T-cell (primary cell): ENCODE results near the gene ECHS1. TPM values are rescaled to one million over a fixed set of nuclear protein-coding genes. Genes with fewer than 3 reads are reported as not detected.
A peak's percentile ranks its signal among the peaks of the same experiment; 100 is the strongest.

ENCODE experiments used
- ATAC-seq, 4 experiments: fragments of 200-7000 bp in 3 of 4; fragments of 150-1000 bp in 1 of 4; cut with Tn5 transposase; replicated peaks in 1 of 4; 1 replicate in 3 of 4; 2 replicates in 1 of 4; pipeline ENCODE4 v1.10.0; 2021; ENCODE audit warnings: moderate library complexity in 3 of 4, mild to moderate bottlenecking in 2 of 4, moderate number of reproducible peaks in 1 of 4
- CTCF ChIA-PET, 2 donors: fragments of 300-600 bp; sonication (Branson Sonifier 250); formaldehyde crosslinking; loops; one replicate each; lab custom pipeline; 2022; ENCODE audit warnings: antibody characterized with exemption in 2 of 2; lab: Charles Lee
- POLR2A ChIA-PET, 2 donors: fragments of 300-600 bp; sonication (Branson Sonifier 250); formaldehyde crosslinking; loops; one replicate each; lab custom pipeline; 2022; ENCODE audit warnings: antibody characterized with exemption in 2 of 2; lab: Charles Lee
- DNase-seq, 35 experiments: peaks; one replicate each; pipeline versions ENCODE4 v3.0.0 to v3.0.0-alpha.2; 2013 to 2023
- H3K27ac ChIP-seq: one replicate; pipeline ENCODE4 v1.5.1; 2013; ENCODE audit warnings: low read length
- H3K27me3 ChIP-seq, 2 experiments: replicated peaks in 1 of 2; 1 replicate in 1 of 2; 2 replicates in 1 of 2; pipeline versions ENCODE4 v1.6.1 to v1.7.0; 2013; ENCODE audit warnings: low read length in 1 of 2, mixed read lengths in 1 of 2; ENCODE audit not compliant: control insufficient read depth in 2 of 2, insufficient read depth in 2 of 2; ENCODE audit errors: extremely low read depth in 1 of 2
- H3K36me3 ChIP-seq, 2 donors: 1 replicate in 1 of 2; 2 replicates in 1 of 2; pipeline versions ENCODE4 v1.6.1 to v1.7.0; 2013; ENCODE audit warnings: low read length in 1 of 2; ENCODE audit not compliant: control insufficient read depth in 2 of 2, insufficient read depth in 1 of 2; ENCODE audit errors: extremely low read depth in 1 of 2
- H3K4me1 ChIP-seq, 2 experiments: 1 replicate in 1 of 2; 2 replicates in 1 of 2; pipeline versions ENCODE4 v1.6.1 to v1.7.0; 2013; ENCODE audit warnings: low read length in 2 of 2, mixed read lengths in 1 of 2; ENCODE audit not compliant: insufficient read depth in 2 of 2, control insufficient read depth in 1 of 2; ENCODE audit errors: extremely low read depth in 1 of 2
- H3K4me3 ChIP-seq, 2 donors: 1 replicate in 1 of 2; 2 replicates in 1 of 2; pipeline versions ENCODE4 v1.5.1 to v1.7.0; 2013; ENCODE audit warnings: mild to moderate bottlenecking in 2 of 2, low read length in 1 of 2, moderate library complexity in 1 of 2; ENCODE audit not compliant: control insufficient read depth in 1 of 2; ENCODE audit errors: extremely low read depth in 1 of 2
- H3K9me3 ChIP-seq: 2 replicates; pipeline ENCODE4 v1.7.0; 2013
- H3K27ac Mint-ChIP-seq, 2 donors: one replicate each; pipeline ENCODE4 v1.8.0; 2020 to 2021; ENCODE audit warnings: mild to moderate bottlenecking in 2 of 2, mixed read lengths in 2 of 2
- H3K27me3 Mint-ChIP-seq, 2 donors: one replicate each; pipeline ENCODE4 v1.8.0; 2021 to 2022; ENCODE audit warnings: mixed read lengths in 2 of 2
- H3K36me3 Mint-ChIP-seq: one replicate; pipeline ENCODE4 v1.8.0; 2021; ENCODE audit warnings: mixed read lengths
- H3K4me1 Mint-ChIP-seq, 3 donors: one replicate each; pipeline ENCODE4 v1.8.0; 2020 to 2022; ENCODE audit warnings: mixed read lengths in 3 of 3, mild to moderate bottlenecking in 1 of 3
- H3K4me3 Mint-ChIP-seq, 3 donors: one replicate each; pipeline ENCODE4 v1.8.0; 2020 to 2022; ENCODE audit warnings: mild to moderate bottlenecking in 3 of 3, mixed read lengths in 3 of 3, moderate library complexity in 3 of 3
- H3K9me3 Mint-ChIP-seq, 3 donors: one replicate each; pipeline ENCODE4 v1.8.0; 2020 to 2022; ENCODE audit warnings: mixed read lengths in 3 of 3
- WGBS: methylation state at CpG from one replicate; pipeline ENCODE4 v1.1.5; 2013; ENCODE audit warnings: missing lambda C conversion rate; ENCODE audit not compliant: insufficient coverage; 5-methylcytosine and 5-hydroxymethylcytosine counted together
- total RNA-seq, 35 experiments: library from RNA in 6 of 35; stranded (reverse) in 6 of 35; fragments of 120-200 nt in 1 of 35; gene quantifications; one replicate each; pipeline versions ENCODE4 v1.2.1 to v1.2.4 and lab custom pipeline; 2013 to 2026

Gene ECHS1
- total RNA-seq, 5 donors from 2014 or later (not counting 1 experiment from before 2014, with no cell fraction given) = 17.6 to 31.7 (median 27.2) TPM

- Mint-ChIP-seq H3K27ac (peak overlapping the region; percentile 67 to 72), H3K36me3 (peaks cover 12% of the 10 kb centered on the region), H3K4me1 (peaks cover 49 to 62% (median 61%) of the 10 kb centered on the region in 3 donors), H3K27me3 (no peaks in the 10 kb centered on the region), H3K4me3 (peak overlapping the region; percentile 86 to 93 (median 91)), H3K9me3 (no peaks in the 10 kb centered on the region)
- Histone ChIP-seq H3K4me3 (peak overlapping the region; percentile 62 to 69), H3K9me3 (no peaks in the 10 kb centered on the region), H3K27me3 (peaks cover 0 to 2% of the 10 kb centered on the region in 2 experiments), H3K36me3 (peaks cover 6 to 16% of the 10 kb centered on the region in 2 donors), H3K27ac (no peak overlapping the region), H3K4me1 (peaks cover 13 to 64% of the 10 kb centered on the region in 2 experiments)
- DNase-seq (peak in 1 of 35 experiments; percentile 95), ATAC-seq (no peak)
- CTCF ChIA-PET = interaction anchor here in 1 of 2 donors (1.3 kb wide), 1 partner anchor 64 kb away, joined by 3 read pairs; no protein-coding TSS in a partner anchor
- 19% methylated on average over 16 of the region's 27 CpGs for WGBS
- POLR2A ChIA-PET = no interaction called here
Measured at GRCh38 chr10:133393401-133394063, 20.4 kb upstream of the ECHS1 start.

- Histone ChIP-seq H3K27me3 (peaks cover 0 to 2% of the 10 kb centered on the region in 2 experiments), H3K9me3 (no peaks in the 10 kb centered on the region), H3K4me1 (peaks cover 13 to 69% of the 10 kb centered on the region in 2 experiments), H3K4me3 (no peak overlapping the region), H3K36me3 (peaks cover 6 to 9% of the 10 kb centered on the region in 2 donors), H3K27ac (peak overlapping the region; percentile 80)
- DNase-seq (peak in 1 of 35 experiments; percentile 29), ATAC-seq (no peak)
- Mint-ChIP-seq H3K27me3 (no peaks in the 10 kb centered on the region), H3K4me1 (peaks cover 39 to 61% (median 61%) of the 10 kb centered on the region in 3 donors), H3K27ac (peak overlapping the region; percentile 95 to 96), H3K4me3 (peak overlapping the region in 1 of 3 donors; percentile 30), H3K9me3 (no peaks in the 10 kb centered on the region), H3K36me3 (peaks cover 3% of the 10 kb centered on the region)
- ChIA-PET POLR2A (no interaction called here), CTCF (interaction anchor here in 1 of 2 donors (1.3 kb wide), 1 partner anchor 62 kb away, joined by 3 read pairs; no protein-coding TSS in a partner anchor)
- WGBS = 64% methylated on average over 7 of the region's 12 CpGs
Measured at GRCh38 chr10:133391761-133392518, 18.8 kb upstream of the ECHS1 start.

- WGBS = 90% methylated on average over 10 of the region's 12 CpGs
- H3K9me3 Mint-ChIP-seq = no peaks in the 10 kb centered on the region
- peaks cover 4% of the 10 kb centered on the region for H3K36me3 Mint-ChIP-seq
- no peaks in the 10 kb centered on the region for H3K9me3 ChIP-seq
- no peak overlapping the region for H3K4me3 ChIP-seq
- peak overlapping the region; percentile 80 for H3K27ac ChIP-seq
- peak overlapping the region; percentile 95 to 96 for H3K27ac Mint-ChIP-seq
- no peak for DNase-seq
- CTCF ChIA-PET = interaction anchor here in 1 of 2 donors (0.7 kb wide), 2 partner anchors 61 to 132 kb away, joined by 3 to 4 read pairs; no protein-coding TSS in a partner anchor
- H3K4me1 ChIP-seq = peaks cover 13 to 67% of the 10 kb centered on the region in 2 experiments
- ATAC-seq = no peak
- peaks cover 35 to 59% (median 57%) of the 10 kb centered on the region in 3 donors for H3K4me1 Mint-ChIP-seq
- H3K27me3 Mint-ChIP-seq = no peaks in the 10 kb centered on the region
- POLR2A ChIA-PET = interaction anchor here in 1 of 2 donors (1.4 kb wide), 1 partner anchor 10 kb away, joined by 3 read pairs; no protein-coding TSS in a partner anchor
- H3K4me3 Mint-ChIP-seq = peak overlapping the region in 1 of 3 donors; percentile 30
- peaks cover 0 to 2% of the 10 kb centered on the region in 2 experiments for H3K27me3 ChIP-seq
- peaks cover 4% of the 10 kb centered on the region in 2 donors for H3K36me3 ChIP-seq
Measured at GRCh38 chr10:133391249-133391635, 18.1 kb upstream of the ECHS1 start.

GRCh38 chr10:133390597-133391248 lies 17.6 kb upstream of the ECHS1 start:
- Mint-ChIP-seq H3K27me3 (no peaks in the 10 kb centered on the region), H3K9me3 (no peaks in the 10 kb centered on the region), H3K36me3 (peaks cover 6% of the 10 kb centered on the region), H3K4me1 (peaks cover 35 to 58% (median 56%) of the 10 kb centered on the region in 3 donors), H3K4me3 (peak overlapping the region in 2 of 3 donors; percentile 78 to 84), H3K27ac (peak overlapping the region; percentile 95 to 96)
- peak overlapping the region; percentile 80 for H3K27ac ChIP-seq
- ChIA-PET CTCF (interaction anchor here in 1 of 2 donors (0.7 kb wide), 2 partner anchors 61 to 131 kb away, joined by 3 to 4 read pairs; no protein-coding TSS in a partner anchor), POLR2A (interaction anchor here in 1 of 2 donors (1.4 kb wide), 1 partner anchor 10 kb away, joined by 3 read pairs; no protein-coding TSS in a partner anchor)
- DNase-seq = peak in 1 of 35 experiments; percentile 17
- no peak for ATAC-seq
- H3K9me3 ChIP-seq = no peaks in the 10 kb centered on the region
- H3K4me1 ChIP-seq = peaks cover 13 to 64% of the 10 kb centered on the region in 2 experiments
- H3K27me3 ChIP-seq = peaks cover 0 to 2% of the 10 kb centered on the region in 2 experiments
- H3K4me3 ChIP-seq = no peak overlapping the region
- 75% methylated on average over 19 of the region's 19 CpGs for WGBS
- no peaks in the 10 kb centered on the region for H3K36me3 ChIP-seq

GRCh38 chr10:133388973-133389818 lies 16.0 kb upstream of the ECHS1 start:
- Mint-ChIP-seq H3K4me3 (peak overlapping the region; percentile 79 to 84 (median 84)), H3K9me3 (no peaks in the 10 kb centered on the region), H3K4me1 (peaks cover 21 to 47% (median 44%) of the 10 kb centered on the region in 3 donors), H3K27me3 (no peaks in the 10 kb centered on the region), H3K27ac (peak overlapping the region; percentile 95 to 97), H3K36me3 (peaks cover 3% of the 10 kb centered on the region)
- H3K36me3 ChIP-seq = peaks cover 0 to 2% of the 10 kb centered on the region in 2 donors
- peaks cover 10 to 51% of the 10 kb centered on the region in 2 experiments for H3K4me1 ChIP-seq
- H3K27me3 ChIP-seq = no peaks in the 10 kb centered on the region
- DNase-seq = peak in 20 of 35 experiments; percentile 18 to 60 (median 35)
- peak; percentile 44 to 56 (median 52) for ATAC-seq
- peak overlapping the region; percentile 80 for H3K27ac ChIP-seq
- 11% methylated on average over 31 of the region's 39 CpGs for WGBS
- POLR2A ChIA-PET = interaction anchor here in 1 of 2 donors (0.6 to 1.1 kb wide), 2 partner anchors 12 to 1954 kb away, joined by 3 read pairs; no protein-coding TSS in a partner anchor
- CTCF ChIA-PET = no interaction called here
- H3K4me3 ChIP-seq = peak overlapping the region; percentile 56 to 83
- no peaks in the 10 kb centered on the region for H3K9me3 ChIP-seq
